ENCODE results near the gene IP6K2. TPM values are rescaled to one million over a fixed set of nuclear protein-coding genes. Genes with fewer than 3 reads are reported as not detected.

IP6K2 gene
- total and polyA plus RNA-seq, 10 of the 15 experiments (the other 5 are each of a cell fraction or from before 2014, with no cell fraction given), result 25.8 to 95.9 (median 69.0) TPM

GRCh38 chr3:48702320-48702920 lies 14.6 kb downstream of the IP6K2 start:
- CTCF ChIA-PET, result no interaction called here
- in situ Hi-C loops (cut with MboI), result no loop called here
- no peaks in the 10 kb centered on the region for H3K4me1 ChIP-seq (ENCODE audit: control insufficient read depth, insufficient read depth, low read length)
- POLR2A ChIA-PET, result interaction anchor here (0.7 kb wide), 1 partner anchor 85 kb away, joined by 10 read pairs; no protein-coding TSS in a partner anchor
- WGBS (ENCODE audit: insufficient coverage, insufficient replicate concordance, low lambda C conversion rate, missing lambda C conversion rate), result 87% methylated on average over 6 of the region's 6 CpGs
- no peaks in the 10 kb centered on the region for H3K9me3 ChIP-seq (replicated peaks; ENCODE audit: control insufficient read depth, insufficient read depth, low read length)
- H2AFZ ChIP-seq (ENCODE audit: control insufficient read depth, low read depth, low read length), result no peak overlapping the region
- peaks cover 0 to 23% of the 10 kb centered on the region in 2 experiments for H3K36me3 ChIP-seq (ENCODE audit: control insufficient read depth in 2 of 2, insufficient read depth in 2 of 2, low read length in 1 of 2)
- ATAC-seq (no peak), FAIRE-seq (no peak), DNase-seq (ENCODE audit: low read depth, low spot score) (no peak)
- no peak overlapping the region for H3K4me3 ChIP-seq
- no peak overlapping the region for H3K9ac ChIP-seq (ENCODE audit: control insufficient read depth, insufficient read depth, low read length)
- TF ChIP-seq SKIL (IDR thresholded peaks at IDR 0.05; ENCODE audit: low read depth, poor library complexity, severe bottlenecking) (no peak), CEBPZ (IDR thresholded peaks at IDR 0.05; ENCODE audit: low read depth, low read length) (no peak), HDAC6 (IDR thresholded peaks at IDR 0.05; ENCODE audit: unreplicated experiment) (no peak), ATF7 (IDR thresholded peaks at IDR 0.05; ENCODE audit: low read depth) (no peak), NR2F1 (conservative IDR thresholded peaks at IDR 0.05) (no peak), SIN3A (IDR thresholded peaks at IDR 0.05; ENCODE audit: low read depth, low read length) (no peak), MLLT1 (IDR thresholded peaks at IDR 0.05) (no peak), E4F1 (IDR thresholded peaks at IDR 0.05; ENCODE audit: borderline replicate concordance, partially characterized antibody) (no peak), RB1 (IDR thresholded peaks at IDR 0.05; ENCODE audit: borderline replicate concordance) (no peak)
- H3K4me2 ChIP-seq (ENCODE audit: control insufficient read depth, insufficient read depth), result no peak overlapping the region
- SMC1A ChIA-PET (ENCODE audit: uncharacterized antibody, unreplicated experiment), result interaction anchor here (0.9 kb wide), 1 partner anchor 17 kb away, joined by 3 read pairs; no protein-coding TSS in a partner anchor
- intact Hi-C loops (cut with micrococcal nuclease; ENCODE audit: unreplicated experiment), result no loop called here
- peaks cover 68% of the 10 kb centered on the region for H3K79me2 ChIP-seq (ENCODE audit: control insufficient read depth, insufficient read depth, low read length)
- RAD21 ChIA-PET (ENCODE audit: unreplicated experiment), result interaction anchor here (1.2 kb wide), 1 partner anchor 37 kb away, joined by 3 read pairs; no protein-coding TSS in a partner anchor
- H3K27ac ChIP-seq (ENCODE audit: control insufficient read depth, insufficient read depth), result no peak overlapping the region
- peaks cover 9% of the 10 kb centered on the region for H4K20me1 ChIP-seq (ENCODE audit: control insufficient read depth, insufficient read depth)
- H3K27me3 ChIP-seq (replicated peaks in 1 of 2; ENCODE audit: control insufficient read depth in 2 of 2, insufficient read depth in 2 of 2, low read length in 1 of 2), result no peaks in the 10 kb centered on the region
- BruUV-seq (replicated peaks), result no TSS peak

Data from GM12878 (cell line).